ENCODE results near the gene FBXO38. TPM values are rescaled to one million over a fixed set of nuclear protein-coding genes. Genes with fewer than 3 reads are reported as not detected.

The FBXO38 gene
- total RNA-seq, 4 donors from 2014 or later: 29.5 to 46.5 (median 34.0) TPM

DNA sequence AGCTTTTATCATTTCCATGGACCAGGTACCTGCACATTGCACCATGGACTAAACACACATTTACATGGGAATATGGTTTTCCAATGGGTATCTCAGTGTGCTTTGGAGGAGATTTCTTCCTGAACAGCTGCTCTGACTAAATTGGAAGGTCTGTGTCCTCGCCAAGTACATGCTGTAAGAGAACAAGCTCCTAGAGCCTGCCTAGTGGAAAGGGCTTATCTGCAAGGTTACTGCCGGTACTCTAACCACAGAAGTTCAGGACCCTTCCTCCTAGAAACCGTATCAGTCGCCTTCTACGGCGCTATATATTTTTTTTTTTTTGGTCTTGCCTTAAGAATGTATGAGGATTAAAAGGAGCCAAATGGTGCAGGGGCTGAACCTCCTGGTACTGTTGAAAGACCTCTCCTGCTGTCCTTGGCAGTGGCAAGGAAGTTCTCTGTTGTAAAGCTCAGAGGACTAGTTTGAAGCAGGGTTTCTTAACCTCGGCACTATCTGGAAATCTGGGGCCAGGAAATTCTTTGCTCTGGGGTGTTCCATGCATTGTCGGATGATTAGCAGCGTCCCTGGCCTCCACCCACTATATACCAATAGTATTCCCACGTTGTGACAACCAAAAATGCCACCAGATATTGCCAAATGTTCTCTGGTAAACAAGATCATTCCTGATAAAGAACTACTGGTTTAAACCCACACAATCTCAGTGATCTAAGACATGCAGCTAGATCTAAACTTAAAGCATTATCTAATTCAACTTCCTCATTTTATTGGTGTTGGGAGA lies 107.4 kb downstream of the FBXO38 start:
- Histone ChIP-seq H3K9me3 (no peaks in the 10 kb centered on the region), H3K4me1 (peaks cover 0 to 8% (median 6%) of the 10 kb centered on the region in 4 donors), H3K27ac (replicated peaks in 1 of 4) (no peak overlapping the region), H3K4me3 (no peak overlapping the region), H3K36me3 (no peaks in the 10 kb centered on the region), H3K27me3 (peaks cover 0 to 3% (median 0%) of the 10 kb centered on the region in 4 donors)
- TF ChIP-seq POLR2AphosphoS5 (IDR thresholded peaks at IDR 0.05) (no peak), POLR2A (IDR thresholded peaks at IDR 0.05; ENCODE audit: low read depth) (no peak)
- WGBS: 67% methylated on average over 10 of the region's 10 CpGs
- DNase-seq (ENCODE audit: extremely low spot score): no peak
- intact Hi-C loops (cut with DNase I): no loop called here

DNA sequence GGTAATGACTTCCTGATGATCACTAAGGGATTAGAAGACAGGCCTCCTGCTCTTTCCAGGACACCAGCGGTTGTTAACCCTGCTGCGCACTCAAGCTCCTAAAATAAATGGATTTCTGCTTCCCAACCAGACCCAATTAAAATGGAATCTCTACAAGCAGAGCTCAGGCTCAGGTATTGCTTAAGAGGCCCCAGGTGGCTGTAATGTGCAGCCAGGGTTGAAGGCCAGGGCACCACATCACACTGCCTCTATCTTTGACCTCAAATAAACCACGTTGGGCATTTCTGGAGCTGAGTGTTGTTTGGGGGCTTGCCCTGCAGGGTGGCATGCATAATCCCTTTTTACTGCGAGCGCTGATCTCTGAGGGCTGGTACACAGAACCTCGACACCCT lies 108.0 kb downstream of the FBXO38 start:
- no peak overlapping the region for H3K27ac ChIP-seq (replicated peaks in 1 of 4)
- H3K9me3 ChIP-seq: no peaks in the 10 kb centered on the region
- DNase-seq (ENCODE audit: extremely low spot score): no peak
- TF ChIP-seq EP300 (IDR thresholded peaks at IDR 0.05): no peak
- TF ChIP-seq POLR2AphosphoS5 (IDR thresholded peaks at IDR 0.05): no peak
- TF ChIP-seq POLR2A (IDR thresholded peaks at IDR 0.05; ENCODE audit: low read depth): no peak
- TF ChIP-seq, protein P1, sequence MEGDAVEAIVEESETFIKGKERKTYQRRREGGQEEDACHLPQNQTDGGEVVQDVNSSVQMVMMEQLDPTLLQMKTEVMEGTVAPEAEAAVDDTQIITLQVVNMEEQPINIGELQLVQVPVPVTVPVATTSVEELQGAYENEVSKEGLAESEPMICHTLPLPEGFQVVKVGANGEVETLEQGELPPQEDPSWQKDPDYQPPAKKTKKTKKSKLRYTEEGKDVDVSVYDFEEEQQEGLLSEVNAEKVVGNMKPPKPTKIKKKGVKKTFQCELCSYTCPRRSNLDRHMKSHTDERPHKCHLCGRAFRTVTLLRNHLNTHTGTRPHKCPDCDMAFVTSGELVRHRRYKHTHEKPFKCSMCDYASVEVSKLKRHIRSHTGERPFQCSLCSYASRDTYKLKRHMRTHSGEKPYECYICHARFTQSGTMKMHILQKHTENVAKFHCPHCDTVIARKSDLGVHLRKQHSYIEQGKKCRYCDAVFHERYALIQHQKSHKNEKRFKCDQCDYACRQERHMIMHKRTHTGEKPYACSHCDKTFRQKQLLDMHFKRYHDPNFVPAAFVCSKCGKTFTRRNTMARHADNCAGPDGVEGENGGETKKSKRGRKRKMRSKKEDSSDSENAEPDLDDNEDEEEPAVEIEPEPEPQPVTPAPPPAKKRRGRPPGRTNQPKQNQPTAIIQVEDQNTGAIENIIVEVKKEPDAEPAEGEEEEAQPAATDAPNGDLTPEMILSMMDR (IDR thresholded peaks at IDR 0.05): no peak
- no peaks in the 10 kb centered on the region for H3K36me3 ChIP-seq
- intact Hi-C loops (cut with DNase I): no loop called here
- peaks cover 0 to 8% (median 6%) of the 10 kb centered on the region in 4 donors for H3K4me1 ChIP-seq
- 66% methylated on average over 6 of the region's 6 CpGs for WGBS
- H3K4me3 ChIP-seq: no peak overlapping the region
- no peaks in the 10 kb centered on the region for H3K27me3 ChIP-seq

DNA sequence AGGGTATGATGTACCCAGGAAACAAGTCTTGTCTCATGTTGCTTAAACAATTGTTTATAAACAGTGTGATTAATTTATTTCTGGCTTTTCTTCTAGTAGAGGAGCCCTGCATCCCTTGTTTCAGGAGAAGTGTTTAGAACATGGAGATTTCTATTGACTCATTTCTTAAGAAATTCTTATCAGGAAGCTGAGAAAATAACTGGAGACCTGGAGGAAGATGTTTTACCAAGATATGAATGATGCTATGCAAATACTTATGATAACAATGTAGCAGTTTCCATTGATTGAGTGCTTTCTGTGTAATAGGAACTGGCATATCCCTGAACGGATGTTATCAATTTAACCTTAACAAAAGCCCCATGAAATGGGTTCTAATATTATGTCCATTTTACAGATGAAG lies 108.6 kb downstream of the FBXO38 start:
- WGBS: 85% methylated on average over 1 of the region's 1 CpG
- Histone ChIP-seq H3K27ac (replicated peaks in 1 of 4) (no peak overlapping the region), H3K36me3 (no peaks in the 10 kb centered on the region), H3K27me3 (no peaks in the 10 kb centered on the region), H3K4me1 (peaks cover 0 to 8% (median 6%) of the 10 kb centered on the region in 4 donors), H3K9me3 (no peaks in the 10 kb centered on the region), H3K4me3 (no peak overlapping the region)
- no peak for TF ChIP-seq EP300 (IDR thresholded peaks at IDR 0.05)
- TF ChIP-seq POLR2A (IDR thresholded peaks at IDR 0.05; ENCODE audit: low read depth): no peak
- TF ChIP-seq POLR2AphosphoS5 (IDR thresholded peaks at IDR 0.05): no peak
- TF ChIP-seq, protein P1 (IDR thresholded peaks at IDR 0.05): no peak
- intact Hi-C loops (cut with DNase I): no loop called here
- no peak for DNase-seq (ENCODE audit: extremely low spot score)

Small RNA genes within 50 kb of the gene (small RNA-seq; reads per million reads assigned to genes)
- 0 reads per million in 3 donors for gene RF00017

Other genes starting within 250 kb of the FBXO38 start
- gene SPINK14, start 215.4 kb upstream of the FBXO38 start, total RNA-seq: not detected
- gene SPINK6, start 180.9 kb upstream of the FBXO38 start, total RNA-seq: not detected
- not detected for gene MARCOL, start 145.4 kb upstream of the FBXO38 start, total RNA-seq
- not detected for gene SPINK13, start 115.2 kb upstream of the FBXO38 start, total RNA-seq
- gene SPINK7, start 71.5 kb upstream of the FBXO38 start, total RNA-seq: not detected
- not detected for gene SPINK9, start 48.4 kb upstream of the FBXO38 start, total RNA-seq

Measured in esophagus muscularis mucosa (tissue), 4 donors.